ENCODE results near the gene CCT6B.

The CCT6B gene

DNA sequence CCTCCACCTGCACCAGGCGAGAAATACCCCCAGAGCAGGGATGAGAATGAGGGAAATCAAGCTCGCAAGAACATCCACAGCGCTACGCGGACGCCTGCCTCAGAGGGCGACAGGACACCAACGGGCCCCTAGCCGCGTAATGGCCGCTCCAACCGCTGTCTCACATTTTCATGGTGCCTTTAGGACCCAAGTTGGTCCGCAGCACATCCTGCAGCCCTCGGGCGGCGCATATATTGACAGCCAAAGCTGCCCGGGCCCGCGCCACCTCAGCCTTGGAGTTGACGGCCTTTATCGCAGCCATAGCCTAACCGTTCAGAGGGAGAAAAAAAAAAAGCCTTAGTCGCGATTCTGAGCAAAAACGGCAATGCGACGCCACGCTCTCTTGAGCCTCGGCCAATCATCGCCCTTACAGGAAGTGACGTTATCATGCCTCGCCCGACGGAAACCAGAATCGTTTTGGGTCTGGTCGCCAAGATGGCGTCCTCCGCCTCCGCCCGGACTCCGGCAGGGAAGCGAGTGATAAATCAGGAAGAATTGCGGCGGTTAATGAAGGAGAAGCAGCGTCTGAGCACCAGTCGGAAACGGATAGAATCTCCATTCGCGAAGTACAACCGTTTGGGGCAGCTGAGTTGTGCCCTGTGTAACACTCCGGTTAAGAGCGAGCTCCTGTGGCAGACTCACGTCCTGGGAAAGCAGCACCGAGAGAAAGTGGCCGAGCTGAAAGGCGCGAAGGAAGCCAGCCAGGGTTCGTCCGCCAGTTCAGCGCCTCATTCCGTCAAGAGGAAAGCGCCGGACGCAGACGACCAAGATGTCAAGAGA lies at the start of gene CCT6B, which contains the start of gene ZNF830:
Gene CCT6B (minus strand): TSS at position 368 of the 819 bp plus-strand sequence. CDS start 67 bp downstream, at position 301.
Gene ZNF830 (plus strand): TSS at position 448 of the 819 bp plus-strand sequence. CDS start 27 bp downstream, at position 475.
- ChIA-PET CTCF (interaction anchor here (1.2 kb wide), 1 partner anchor 18 kb away, joined by 4 read pairs; the partner anchor contains the start of gene LIG3), POLR2A (interaction anchor here (0.6 to 1.0 kb wide), 4 partner anchors 11 to 19 kb away, joined by 3 to 5 read pairs (median 4); partner anchors contain the start of gene LIG3)
- DNase-seq (ENCODE audit: low read depth, low spot score), result peak; percentile 71
- H3K4me3 ChIP-seq (ENCODE audit: low read depth, low read length), result peak within 1 kb of the TSS; percentile 98
- TF ChIP-seq, protein P1, sequence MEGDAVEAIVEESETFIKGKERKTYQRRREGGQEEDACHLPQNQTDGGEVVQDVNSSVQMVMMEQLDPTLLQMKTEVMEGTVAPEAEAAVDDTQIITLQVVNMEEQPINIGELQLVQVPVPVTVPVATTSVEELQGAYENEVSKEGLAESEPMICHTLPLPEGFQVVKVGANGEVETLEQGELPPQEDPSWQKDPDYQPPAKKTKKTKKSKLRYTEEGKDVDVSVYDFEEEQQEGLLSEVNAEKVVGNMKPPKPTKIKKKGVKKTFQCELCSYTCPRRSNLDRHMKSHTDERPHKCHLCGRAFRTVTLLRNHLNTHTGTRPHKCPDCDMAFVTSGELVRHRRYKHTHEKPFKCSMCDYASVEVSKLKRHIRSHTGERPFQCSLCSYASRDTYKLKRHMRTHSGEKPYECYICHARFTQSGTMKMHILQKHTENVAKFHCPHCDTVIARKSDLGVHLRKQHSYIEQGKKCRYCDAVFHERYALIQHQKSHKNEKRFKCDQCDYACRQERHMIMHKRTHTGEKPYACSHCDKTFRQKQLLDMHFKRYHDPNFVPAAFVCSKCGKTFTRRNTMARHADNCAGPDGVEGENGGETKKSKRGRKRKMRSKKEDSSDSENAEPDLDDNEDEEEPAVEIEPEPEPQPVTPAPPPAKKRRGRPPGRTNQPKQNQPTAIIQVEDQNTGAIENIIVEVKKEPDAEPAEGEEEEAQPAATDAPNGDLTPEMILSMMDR (IDR thresholded peaks at IDR 0.05; ENCODE audit: insufficient read depth, low read length, missing control alignments), result no peak

GRCh38 chr17:35010093-35010492 lies 48.8 kb upstream of the CCT6B start:
- no peak for DNase-seq (ENCODE audit: low read depth, low spot score)
- no peak overlapping the region for H3K4me3 ChIP-seq (ENCODE audit: low read depth, low read length)
- TF ChIP-seq, protein P1 (IDR thresholded peaks at IDR 0.05; ENCODE audit: insufficient read depth, low read length, missing control alignments), result no peak
- ChIA-PET CTCF (interaction anchor here (1.1 to 4.2 kb wide), 3 partner anchors 10 to 80 kb away, joined by 5 to 17 read pairs (median 5); no protein-coding TSS in a partner anchor), POLR2A (no interaction called here)

DNA sequence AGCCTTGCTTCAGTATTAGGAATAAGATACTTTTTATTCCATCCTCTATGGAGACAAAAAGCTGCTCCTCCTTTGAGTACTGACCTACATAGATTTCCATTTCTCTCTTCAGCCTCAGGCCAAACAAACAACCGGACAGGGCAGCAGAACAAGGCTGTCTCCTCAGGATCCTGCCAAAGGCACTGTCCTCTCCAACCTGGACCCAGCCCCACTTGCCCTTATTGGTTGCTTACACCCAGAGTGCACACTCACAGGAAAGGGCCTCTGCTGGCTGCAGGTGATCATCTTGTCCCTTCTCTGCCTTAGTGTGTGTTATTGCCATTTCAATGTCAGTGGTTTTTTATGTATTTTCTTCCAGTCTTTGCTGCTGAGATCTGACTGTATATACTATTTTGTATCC lies 45.7 kb upstream of the CCT6B start:
- ChIA-PET CTCF (interaction anchor here (1.1 to 4.2 kb wide), 3 partner anchors 7 to 112 kb away, joined by 3 to 17 read pairs (median 3); no protein-coding TSS in a partner anchor), POLR2A (no interaction called here)
- no peak overlapping the region for H3K4me3 ChIP-seq (ENCODE audit: low read depth, low read length)
- no peak for DNase-seq (ENCODE audit: low read depth, low spot score)
- TF ChIP-seq, protein P1 (IDR thresholded peaks at IDR 0.05; ENCODE audit: insufficient read depth, low read length, missing control alignments), result no peak

DNA sequence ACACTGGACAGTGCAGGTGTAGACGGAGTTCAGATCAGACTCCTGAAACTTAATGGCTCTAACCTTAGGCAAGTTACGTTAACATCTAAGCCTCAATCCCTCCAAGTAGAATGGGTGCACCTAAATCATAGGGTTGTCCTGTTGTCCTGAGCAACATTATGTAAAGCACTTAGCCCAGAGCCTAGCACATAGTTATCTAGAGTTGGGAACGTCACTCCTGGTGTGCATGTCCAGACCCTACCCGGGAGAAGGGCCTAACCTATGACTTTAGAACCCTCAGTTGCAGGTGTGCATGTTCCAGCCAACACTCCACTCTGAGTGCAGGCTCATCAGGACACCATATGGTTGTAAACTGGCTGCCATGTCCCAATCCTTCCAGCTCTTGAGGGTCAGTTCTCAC lies 45.1 kb upstream of the CCT6B start:
- POLR2A ChIA-PET, result no interaction called here
- TF ChIP-seq, protein P1 (IDR thresholded peaks at IDR 0.05; ENCODE audit: insufficient read depth, low read length, missing control alignments), result no peak
- DNase-seq (ENCODE audit: low read depth, low spot score), result no peak
- no peak overlapping the region for H3K4me3 ChIP-seq (ENCODE audit: low read depth, low read length)
- CTCF ChIA-PET, result interaction anchor here (0.6 to 1.4 kb wide), 2 partner anchors 16 to 83 kb away, joined by 3 to 4 read pairs; no protein-coding TSS in a partner anchor

DNA sequence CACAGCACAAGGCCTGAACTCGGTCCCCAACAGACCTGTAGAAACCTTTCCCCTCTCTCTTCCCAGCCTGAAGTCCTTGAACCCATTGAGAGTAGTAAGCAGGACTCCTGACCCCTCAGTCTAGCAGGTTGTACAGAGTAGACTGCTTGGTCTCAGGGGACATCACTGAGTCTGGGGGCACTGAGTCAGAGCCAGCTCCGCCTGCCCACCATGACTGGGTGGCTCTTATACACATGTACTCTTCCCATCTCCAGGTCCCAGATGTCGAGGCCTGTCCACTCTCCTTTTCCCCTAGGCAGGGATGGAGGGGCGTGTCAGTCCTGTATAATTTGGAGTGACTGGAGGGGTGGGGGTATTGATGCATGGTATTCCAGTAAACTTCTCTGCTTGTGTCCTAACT lies 42.5 kb upstream of the CCT6B start:
- TF ChIP-seq, protein P1 (IDR thresholded peaks at IDR 0.05; ENCODE audit: insufficient read depth, low read length, missing control alignments), result no peak
- no peak overlapping the region for H3K4me3 ChIP-seq (ENCODE audit: low read depth, low read length)
- ChIA-PET CTCF (interaction anchor here (1.2 to 2.0 kb wide), 2 partner anchors 86 kb away, joined by 4 to 5 read pairs; no protein-coding TSS in a partner anchor), POLR2A (no interaction called here)
- DNase-seq (ENCODE audit: low read depth, low spot score), result no peak

All from AG04449 (cell line).